Activated CD8-positive, alpha-beta memory T cell treated with anti-CD3 and anti-CD28 coated beads for 4 hours (primary cell): ENCODE results near the gene SBF2.

Experiments used
- DNase-seq, 2 donors: peaks; one replicate each; pipeline ENCODE4 v3.0.0-alpha.2; 2020; ENCODE audit warnings: low read depth in 2 of 2

The SBF2 gene

DNA sequence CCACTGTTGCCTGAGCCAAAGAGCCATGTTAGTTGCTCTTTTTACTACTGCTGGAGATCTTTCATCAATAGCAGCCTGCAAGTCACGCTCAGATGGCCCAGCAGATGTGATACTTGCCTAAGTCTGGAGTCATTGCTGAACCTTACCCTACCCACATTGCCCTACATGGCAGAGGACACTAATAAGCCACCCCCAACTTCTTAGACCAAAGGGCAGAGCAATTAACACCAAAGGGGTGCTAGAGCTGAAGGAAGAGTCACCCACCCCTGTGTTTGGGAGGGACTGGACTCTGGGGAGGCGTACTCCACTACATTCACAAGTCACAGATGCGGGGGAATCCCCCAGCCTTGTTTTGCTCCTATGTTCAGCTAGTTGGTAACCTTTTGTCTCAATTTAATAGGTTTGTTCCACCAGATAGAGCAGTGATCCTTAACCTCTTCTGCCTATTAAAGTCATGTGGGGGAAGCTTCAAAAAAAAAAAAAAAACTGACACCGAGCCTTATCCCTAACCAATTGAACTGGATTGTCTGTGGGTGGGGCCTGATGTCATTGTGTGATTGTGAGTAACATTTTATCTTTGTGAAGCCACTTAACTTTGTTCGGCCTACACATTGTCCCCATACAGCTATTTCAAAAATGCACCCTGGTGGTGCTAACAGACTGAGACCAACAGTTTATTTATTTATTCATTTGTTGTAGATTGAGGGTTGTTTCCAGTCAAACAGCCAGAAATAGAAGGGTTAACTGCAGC lies 23.9 kb upstream of the SBF2 start:
- no peak for DNase-seq

DNA sequence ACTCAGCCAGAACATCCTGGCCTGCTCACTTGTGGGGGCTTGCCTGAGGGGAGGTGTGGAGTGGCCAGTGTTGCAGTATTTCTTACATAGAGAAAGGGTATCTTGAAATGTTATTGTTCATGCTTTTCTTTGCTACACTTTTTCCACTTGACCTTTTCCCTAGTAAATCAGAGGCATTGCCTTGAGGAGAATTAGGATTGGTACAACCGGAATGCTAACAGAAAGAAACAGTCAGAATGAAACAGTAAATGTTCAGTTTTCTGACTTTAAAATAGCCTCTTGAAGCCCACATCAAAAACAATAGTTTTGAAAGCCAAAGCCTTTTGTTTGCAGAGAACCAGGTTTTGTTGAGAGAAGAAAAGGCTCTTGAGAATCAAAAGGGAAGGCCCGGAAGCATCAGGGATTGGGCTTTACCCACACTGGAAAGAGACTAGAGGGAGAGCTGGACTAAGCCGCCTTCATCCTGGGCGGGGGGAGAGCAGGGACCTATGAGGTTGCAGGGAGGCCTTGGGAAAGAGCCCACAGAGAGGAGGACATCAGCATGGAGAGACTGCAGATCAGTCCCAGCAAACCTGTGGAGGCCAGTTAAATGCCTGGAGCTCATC lies 23.2 kb upstream of the SBF2 start:
- DNase-seq = no peak

DNA sequence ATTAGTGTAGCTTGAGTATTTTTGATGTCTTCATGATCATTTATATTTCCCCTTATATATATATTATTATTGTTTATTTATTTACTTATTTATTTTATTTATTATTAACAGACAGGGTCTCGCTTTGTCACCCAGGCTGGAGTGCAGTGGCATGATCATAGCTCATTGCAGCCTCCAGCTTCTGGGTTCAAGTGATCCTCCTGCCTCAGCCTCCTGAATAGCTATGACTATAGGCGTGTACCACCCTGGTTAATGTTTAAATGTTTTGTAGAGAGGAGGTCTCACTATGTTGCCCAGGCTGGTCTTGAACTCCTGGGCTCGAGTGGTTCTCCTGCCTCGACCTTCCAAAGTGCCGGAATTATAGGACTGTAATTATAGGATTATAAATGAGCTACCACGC lies 21.1 kb upstream of the SBF2 start:
- DNase-seq = no peak

DNA sequence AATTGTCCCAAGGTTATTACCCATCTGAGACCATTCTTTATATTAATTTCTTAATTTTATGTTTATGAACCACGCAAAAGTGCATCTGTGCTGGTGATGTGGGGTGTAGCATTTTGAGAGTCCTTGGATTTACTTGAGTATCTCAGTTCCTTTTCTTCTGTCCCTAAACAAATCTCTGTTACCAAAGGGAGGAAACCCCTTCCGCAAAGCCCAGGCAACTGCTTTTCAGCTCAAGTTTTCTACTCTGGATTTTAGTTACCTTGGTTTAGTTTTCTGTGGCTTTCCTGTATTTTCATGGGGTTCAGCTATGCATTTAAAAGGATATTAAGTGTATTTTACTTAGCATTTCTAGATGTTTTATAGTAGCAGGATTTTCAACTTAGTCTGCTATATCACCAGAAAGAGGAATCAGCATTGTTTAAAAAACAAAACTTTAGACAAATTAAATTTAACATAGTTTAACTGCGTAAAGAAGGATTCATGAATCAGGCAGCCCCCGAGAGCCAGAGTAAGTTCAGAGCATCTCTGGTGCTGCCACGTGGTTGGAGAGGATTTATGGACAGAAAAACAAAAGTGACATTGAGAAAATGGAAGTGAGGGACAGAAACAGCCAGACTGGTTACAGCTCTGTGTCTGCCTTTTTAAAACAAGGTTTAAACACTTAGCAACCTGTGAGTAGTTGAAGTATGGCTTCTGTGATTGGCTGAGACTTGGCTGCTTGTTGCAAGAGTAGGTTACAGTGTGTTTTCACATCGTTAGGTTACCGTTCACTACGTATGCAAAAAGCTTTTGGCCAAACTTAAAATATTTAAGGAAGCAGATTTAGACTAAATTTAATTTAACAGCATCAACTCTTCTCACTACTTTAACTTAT lies 20.4 kb upstream of the SBF2 start:
- no peak for DNase-seq

DNA sequence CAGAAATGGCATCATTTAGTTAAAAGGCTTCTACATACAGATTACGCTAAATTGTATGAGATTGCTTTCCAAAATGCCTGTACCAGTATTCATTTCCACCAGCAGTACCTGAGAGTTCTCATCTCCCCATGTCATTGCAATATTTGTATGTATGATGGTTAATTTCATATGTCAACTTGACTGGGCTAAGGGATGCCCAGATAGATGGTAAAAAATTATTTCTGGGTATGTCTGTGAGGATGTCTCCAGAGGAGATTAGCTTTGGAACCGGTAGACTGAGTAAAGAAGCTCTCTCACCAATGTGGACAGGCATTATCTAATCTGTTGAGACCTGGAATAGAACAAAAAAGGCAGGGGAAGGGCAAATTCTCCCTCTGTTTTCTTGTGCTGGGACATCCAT lies 17.8 kb upstream of the SBF2 start:
- DNase-seq = no peak

DNA sequence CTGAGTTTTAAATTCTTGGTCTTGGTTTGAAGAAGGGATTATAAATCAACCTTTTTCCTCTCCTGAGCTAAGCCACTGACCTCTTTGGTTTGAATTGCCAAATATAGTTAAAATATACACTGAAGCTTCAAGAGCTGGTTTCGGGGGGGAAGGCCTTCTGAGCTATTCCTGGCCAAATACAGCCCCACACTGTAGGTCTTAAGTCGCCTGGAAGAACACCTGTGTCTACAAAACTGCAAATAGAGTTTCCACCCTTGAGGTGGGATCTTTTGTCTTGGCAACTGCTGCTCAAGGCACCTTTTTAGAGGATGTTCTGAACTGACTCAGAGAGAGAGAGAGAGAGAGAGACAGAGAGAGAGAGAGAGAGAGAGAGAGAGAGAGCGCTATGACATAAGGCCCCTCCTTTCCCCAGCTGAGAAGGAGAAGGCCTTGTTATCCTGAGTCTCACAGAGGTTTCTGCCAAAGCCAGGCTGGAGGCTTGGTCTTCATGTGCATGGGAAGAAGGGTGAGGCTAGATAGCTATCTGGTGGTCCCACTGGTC lies 16.4 kb upstream of the SBF2 start:
- no peak for DNase-seq

DNA sequence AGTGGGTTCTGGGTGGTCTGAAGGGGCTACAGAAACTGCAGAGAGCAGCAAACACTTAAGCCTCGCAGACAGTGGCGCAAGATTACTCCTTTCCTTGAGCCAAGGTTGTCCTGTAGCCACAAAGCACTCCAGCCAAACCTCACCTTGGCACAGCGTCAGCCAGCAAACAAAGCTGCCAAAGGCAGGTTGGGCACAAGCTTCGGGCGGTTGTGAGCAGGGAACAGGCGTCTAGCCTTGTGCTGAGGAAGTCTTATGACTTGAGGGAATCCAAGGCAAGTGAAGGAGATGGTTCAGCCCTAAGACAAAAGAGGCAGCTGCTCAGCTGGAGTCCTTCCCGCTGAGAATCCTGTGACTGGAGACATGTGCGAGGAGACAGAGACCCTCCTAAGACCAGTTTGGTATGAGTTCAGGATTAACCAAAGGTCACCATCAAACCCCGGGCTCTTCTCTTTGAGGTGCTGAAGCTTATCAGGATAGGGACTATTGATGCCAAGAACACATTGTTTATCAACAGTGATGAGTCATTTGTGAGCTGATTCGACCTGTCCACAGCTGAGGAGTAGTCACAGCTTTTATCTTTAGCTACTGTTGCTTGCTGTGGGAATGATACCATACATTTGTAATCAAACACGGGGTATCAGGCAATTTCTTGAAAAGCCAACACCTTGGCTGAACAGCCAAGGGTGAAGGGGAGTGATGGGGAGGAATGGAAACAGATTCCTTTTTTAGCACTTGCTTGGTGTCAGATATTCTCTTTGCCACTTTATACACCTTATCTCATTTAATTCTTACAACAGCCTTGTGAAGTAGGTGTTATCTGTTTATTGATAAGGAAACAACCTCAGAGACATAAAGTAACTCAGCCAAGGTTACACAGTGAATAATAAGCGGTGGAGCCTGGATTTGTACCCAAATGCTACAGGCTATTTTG lies 15.4 kb upstream of the SBF2 start:
- DNase-seq = no peak

DNA sequence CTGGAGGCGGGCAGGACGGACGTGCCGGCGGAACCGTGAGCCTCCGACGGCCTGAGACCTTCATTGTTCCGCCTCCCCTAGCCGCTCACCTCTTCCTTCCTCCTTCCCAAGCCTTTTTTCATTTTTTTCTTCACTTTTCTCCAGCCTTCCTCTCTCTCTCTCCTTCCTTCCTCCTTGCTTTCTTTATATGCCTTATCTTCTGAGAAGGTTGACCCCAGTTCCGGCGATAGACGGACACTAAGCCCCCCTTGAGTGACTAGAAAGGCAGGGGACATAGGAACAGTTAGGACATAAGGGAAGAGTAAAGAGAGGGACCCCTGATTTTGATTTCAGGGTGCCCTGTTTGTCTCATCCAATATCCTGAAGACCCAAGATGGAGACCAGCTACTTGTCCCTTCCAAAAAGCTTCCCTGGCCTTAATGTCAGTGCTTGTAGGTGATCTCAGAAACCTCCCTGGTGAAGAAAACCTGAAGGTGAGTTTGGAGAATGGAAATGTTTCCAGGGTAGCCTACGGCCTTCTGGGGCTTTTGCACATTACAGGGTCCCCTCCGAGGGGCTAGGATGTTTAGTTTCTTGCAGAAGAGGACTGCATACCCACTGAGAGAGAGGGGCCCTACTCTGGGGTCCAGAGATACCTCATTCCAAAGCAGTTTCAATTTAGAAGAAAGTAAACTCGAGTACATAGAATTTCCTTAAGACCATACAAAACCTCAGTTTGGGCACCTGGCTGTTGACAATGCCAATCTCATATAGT lies 14.4 kb upstream of the SBF2 start:
- DNase-seq = no peak

DNA sequence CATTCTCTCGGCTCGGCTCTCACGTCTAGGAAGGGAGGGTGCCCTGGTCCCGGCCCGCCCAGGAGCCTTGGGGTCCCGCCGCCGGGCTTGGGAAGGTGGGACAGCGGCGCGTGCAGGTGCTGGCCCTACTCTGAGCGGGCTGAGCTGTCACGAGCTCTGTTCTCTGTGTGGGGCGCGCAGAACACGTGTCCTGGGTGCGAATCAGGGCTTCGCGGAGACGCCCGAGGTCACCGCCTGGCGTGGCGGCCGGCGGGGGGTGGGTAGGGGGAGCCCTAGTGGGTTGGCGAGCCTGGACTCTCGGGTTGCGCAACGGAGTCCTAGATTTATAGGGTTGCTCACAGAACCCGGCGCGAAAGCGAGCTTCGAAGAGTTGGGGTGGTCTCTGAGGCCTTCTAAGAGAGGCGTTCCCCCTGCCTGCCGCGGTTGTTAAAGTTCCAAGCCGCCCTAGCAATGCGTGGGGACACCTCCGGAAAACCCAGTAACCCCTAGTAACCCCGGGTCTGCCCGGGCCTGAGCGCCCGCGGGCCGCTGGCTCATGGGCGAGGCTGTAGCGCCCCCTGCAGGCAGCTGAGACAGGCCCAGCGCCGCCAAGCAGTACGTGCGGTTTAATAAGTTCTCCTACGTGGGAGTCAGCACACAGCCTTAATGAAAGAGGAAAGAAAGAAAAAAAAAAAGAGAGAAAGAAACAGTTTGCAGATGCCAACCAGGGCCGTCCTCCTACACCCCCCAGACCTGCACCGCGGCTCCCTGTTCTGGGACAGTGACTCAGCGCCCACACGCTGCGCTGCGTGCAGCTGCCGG lies 13.6 kb upstream of the SBF2 start:
- DNase-seq = peak; percentile 70 to 75

DNA sequence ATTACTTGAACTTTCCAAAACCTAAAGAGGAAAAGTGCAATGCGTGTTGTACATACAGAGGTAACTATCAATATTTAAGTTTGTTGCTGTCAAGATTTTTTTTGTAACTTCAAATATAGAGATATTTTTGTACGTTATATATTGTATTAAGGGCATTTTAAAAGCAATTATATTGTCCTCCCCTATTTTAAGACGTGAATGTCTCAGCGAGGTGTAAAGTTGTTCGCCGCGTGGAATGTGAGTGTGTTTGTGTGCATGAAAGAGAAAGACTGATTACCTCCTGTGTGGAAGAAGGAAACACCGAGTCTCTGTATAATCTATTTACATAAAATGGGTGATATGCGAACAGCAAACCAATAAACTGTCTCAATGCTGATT lies 13.0 kb upstream of the SBF2 start:
- DNase-seq = no peak

DNA sequence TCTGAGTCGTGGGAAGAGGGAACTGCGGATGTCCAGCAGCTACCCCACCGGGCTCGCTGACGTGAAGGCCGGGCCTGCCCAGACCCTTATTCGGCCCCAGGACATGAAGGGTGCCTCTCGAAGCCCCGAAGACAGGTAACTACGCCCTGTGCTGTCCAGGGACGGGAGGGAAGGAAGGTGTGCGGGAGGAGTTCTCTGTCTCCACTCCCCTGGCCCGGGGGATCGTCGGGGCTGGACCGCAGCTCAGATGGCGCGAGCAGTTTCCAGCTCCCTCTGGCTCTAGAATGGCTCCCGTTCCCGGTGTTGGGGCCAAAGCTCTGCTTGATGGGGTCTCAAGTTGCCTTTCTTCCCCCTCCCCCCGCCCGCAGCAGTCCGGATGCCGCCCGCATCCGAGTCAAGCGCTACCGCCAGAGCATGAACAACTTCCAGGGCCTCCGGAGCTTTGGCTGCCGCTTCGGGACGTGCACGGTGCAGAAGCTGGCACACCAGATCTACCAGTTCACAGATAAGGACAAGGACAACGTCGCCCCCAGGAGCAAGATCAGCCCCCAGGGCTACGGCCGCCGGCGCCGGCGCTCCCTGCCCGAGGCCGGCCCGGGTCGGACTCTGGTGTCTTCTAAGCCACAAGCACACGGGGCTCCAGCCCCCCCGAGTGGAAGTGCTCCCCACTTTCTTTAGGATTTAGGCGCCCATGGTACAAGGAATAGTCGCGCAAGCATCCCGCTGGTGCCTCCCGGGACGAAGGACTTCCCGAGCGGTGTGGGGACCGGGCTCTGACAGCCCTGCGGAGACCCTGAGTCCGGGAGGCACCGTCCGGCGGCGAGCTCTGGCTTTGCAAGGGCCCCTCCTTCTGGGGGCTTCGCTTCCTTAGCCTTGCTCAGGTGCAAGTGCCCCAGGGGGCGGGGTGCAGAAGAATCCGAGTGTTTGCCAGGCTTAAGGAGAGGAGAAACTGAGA lies 12.2 kb upstream of the SBF2 start:
- DNase-seq = no peak

DNA sequence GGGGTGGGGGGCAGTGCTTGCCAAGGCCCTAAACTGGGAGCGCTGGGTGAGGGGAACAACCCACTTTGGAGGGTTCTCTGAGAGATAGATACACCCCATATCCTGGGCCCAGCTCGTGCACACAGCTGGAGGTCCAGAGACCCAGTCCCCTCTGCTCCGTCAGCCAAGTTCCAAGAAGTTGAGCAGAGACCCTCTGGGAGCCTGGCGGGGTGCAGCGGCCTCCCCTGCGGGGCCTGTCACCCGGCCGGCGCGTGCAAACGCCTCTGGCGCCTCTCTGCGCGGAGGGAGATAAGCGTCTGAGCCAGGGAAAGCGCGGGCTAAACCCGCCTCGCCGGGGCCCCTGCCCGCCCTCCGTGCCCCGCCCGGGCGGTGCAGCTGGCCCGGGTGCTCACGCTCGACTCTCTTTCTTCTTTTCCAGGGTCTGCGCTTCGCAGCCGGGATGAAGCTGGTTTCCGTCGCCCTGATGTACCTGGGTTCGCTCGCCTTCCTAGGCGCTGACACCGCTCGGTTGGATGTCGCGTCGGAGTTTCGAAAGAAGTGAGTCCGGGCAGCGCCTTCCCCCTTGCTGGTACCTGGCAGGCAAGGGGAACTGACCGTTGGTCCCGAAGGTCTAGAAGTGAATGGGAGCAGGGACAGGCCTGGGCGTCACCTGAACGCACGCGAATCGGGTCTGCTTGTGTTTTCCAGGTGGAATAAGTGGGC lies 11.4 kb upstream of the SBF2 start:
- DNase-seq = no peak

DNA sequence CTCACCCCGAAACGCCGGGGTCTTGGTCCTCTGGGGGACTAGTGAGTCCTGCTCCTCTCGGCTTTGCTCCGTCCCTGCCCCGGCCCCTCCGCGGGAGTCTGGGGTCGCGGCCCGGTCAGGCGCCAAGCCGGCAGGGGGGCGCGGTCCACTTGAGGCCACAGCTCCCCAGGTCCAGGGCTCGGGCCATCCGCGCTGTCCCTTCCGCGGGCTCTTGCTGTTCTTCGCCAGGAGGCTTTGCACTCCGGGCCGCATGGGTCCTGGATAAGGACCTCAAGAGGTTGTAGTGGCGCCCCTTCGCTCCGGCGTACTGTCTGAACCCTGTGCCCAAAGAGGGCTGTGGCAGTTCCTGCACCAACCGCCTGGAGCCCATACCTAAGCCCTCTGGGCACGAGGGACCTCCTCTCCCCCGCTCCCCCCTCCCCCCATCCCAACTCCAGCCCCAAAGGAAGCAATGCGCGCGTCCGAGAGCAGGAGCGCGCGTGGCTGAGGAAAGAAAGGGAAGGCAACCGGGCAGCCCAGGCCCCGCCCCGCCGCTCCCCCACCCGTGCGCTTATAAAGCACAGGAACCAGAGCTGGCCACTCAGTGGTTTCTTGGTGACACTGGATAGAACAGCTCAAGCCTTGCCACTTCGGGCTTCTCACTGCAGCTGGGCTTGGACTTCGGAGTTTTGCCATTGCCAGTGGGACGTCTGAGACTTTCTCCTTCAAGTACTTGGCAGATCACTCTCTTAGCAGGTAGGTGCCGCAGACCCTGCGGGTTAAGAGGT lies 10.7 kb upstream of the SBF2 start, which contains the start of gene ADM:
ADM (plus strand) TSS at position 579 of the 767 bp plus-strand sequence. CDS start 628 bp downstream, outside the sequence.
- DNase-seq = no peak

DNA sequence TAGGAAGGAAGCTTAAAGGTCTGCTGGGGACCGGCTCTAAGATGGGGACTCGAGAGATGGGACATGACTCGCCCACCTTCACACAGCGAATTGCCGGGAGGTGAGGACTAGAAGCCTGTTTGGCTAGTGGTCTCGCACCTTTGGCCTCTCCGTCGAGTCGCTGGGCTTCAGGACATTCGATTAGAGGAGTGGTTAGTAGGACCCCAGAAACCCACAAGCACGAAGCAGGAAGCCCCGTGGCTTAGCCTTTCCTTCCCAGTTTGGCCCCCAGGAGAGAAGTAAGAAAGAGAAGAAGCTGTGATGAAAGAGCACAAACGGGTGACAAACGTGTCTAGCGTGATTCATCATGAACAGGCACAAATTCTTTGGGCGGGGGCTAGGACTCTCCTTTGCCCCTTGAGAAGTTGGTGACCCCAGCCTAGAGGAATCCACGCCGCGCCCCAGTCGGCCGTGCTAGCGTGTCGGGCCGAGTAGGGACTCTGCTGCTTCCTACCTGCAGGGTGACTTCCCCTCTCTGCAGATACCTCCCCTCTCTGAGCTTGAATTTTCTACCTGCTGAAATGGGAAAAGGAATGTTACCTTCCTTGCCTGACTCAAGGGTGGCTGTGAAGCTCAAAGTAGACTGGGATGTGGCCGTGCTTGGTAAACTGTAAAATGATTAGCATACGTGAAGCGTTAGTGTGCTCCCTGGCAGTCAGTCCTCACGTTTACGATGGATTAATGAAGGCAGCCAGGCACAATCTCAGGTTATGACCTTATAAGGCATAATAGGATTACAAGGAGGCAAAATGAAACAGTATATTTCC lies 9.7 kb upstream of the SBF2 start:
- DNase-seq = no peak

DNA sequence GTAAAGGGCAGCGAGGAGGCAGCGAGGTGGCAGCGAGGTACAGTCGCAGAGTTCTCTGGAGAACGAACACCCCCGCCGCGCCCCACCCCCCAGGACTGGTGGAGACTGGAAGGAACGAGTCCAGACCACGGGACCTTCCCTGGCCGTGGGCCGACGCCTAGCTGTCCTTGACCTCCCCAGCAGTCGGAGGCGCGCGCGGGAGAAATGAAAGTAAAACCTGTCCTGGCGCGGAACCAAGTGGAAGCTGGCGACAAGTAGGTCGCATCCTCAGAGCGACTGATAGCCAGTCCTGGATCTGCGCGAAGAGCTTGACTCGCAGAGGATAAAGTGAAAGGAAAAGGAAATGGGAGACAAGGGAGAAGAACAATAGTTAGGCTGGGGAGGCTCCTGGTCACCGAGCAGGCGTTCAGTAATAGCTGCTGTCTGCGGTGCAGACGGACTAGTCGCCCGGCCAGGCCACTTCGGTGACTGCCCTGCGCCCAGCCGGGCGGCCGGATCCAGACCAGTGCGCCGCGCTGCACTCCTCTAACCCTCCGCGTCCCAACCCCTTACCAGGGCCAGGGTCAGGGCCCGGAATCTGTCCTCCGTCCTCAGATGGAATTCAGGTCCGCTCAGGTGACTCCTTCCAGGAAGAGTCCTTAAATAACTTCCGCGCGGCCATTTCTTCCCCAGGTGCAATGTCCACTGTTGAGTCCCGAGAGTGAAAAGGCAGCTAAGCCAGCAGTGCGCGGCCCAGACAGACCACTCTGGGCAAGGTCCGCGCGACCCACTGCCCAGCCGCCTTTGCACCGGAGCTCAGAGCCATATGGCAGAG lies 8.9 kb upstream of the SBF2 start:
- DNase-seq = peak in 1 of 2 donors; percentile 50
